ENCODE data around the gene MRM2.
A peak's percentile ranks its signal among the peaks of the same experiment; 100 is the strongest.

The MRM2 gene

DNA sequence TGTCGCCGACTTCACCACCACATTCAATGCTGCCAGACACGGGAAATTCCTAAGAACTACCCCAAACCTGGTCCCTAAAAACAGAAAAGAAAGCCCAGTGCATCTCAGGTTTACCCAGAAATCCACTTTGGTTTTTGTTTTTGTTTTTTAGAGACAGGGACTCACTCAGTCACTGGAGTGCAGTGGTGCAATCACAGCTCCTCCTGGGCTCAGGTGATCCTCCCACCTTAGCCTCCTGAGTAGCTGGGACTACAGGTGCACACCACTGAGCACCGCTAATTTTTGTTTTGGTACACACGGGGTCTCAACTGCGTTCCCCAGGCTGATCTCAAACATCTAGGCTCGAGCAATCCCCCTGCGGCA lies 32.1 kb downstream of the MRM2 start:
- no peak overlapping the region for H3K27ac ChIP-seq
- no peak for DNase-seq (ENCODE audit: low read depth, low spot score)

DNA sequence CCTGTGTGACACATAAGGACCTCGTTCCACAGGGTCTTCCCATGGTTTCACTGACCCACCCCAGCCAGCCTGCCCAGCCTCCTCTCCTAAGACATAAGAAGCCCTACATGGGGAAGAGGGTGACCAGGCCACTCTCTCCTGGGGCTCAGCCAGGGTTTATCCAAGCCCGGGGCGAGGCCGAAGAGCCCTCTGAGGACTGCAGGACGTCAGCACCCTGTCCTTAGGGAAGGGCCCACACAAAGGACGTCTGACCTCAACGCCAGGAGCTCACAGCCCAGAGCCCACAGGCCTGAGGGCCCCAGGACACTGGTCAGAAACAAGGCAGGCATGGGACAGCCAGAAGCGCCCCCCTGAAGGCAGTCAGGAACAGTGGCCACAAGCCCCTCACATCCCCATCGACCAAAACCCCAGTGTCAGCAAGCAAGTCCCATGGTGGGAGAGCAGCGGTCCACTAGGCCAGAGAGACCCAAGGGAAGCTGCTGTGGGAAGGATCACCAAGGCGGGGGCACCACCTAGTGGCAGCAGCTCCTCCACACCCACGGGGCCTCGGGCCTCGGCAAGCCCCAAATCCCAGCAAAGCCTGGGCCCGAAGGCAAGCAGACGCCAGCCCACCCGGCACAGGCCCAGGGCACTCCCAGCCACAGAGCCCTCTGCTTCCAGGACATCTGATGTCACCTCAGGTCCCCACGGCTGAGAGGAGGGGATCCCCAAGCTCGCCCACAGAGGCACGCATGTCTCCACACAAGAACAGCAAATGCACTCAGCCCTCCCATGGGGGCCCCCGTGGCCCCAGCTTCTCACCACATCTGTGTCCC lies 32.7 kb downstream of the MRM2 start:
- no peak for DNase-seq (ENCODE audit: low read depth, low spot score)
- H3K27ac ChIP-seq, result no peak overlapping the region

GRCh38 chr7:2208712-2209111 lies 33.3 kb downstream of the MRM2 start:
- no peak for DNase-seq (ENCODE audit: low read depth, low spot score)
- no peak overlapping the region for H3K27ac ChIP-seq

- no peak for DNase-seq (ENCODE audit: low read depth, low spot score)
- H3K27ac ChIP-seq, result no peak overlapping the region
Measured at GRCh38 chr7:2205036-2205780, 36.8 kb downstream of the MRM2 start.

- H3K27ac ChIP-seq, result no peak overlapping the region
- no peak for DNase-seq (ENCODE audit: low read depth, low spot score)
Measured at GRCh38 chr7:2204446-2204845, 37.6 kb downstream of the MRM2 start.

- no peak for DNase-seq (ENCODE audit: low read depth, low spot score)
- H3K27ac ChIP-seq, result no peak overlapping the region
Measured at GRCh38 chr7:2203766-2204300, 38.2 kb downstream of the MRM2 start.

- no peak overlapping the region for H3K27ac ChIP-seq
- DNase-seq (ENCODE audit: low read depth, low spot score), result no peak
Measured at GRCh38 chr7:2202901-2203765, 38.9 kb downstream of the MRM2 start.

DNA sequence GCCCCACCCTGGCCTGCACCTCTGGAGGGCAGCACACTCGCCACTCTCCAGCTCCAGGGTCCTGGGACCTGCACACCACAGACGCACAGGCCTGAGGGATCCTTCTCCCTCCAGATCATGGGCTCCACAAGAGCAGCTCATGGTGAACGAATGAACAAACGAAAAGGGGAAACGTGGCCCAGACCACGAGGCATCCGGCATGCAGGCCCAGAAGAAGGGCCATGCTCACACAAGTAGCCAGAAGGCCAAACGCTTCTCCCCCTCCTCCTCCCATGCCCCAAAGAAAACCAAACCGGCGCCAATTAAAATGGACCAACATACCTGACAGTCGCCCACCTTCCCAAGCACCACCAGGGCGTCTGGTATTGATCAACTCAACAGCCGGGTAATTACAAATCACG lies 39.6 kb downstream of the MRM2 start:
- H3K27ac ChIP-seq, result no peak overlapping the region
- DNase-seq (ENCODE audit: low read depth, low spot score), result no peak

DNA sequence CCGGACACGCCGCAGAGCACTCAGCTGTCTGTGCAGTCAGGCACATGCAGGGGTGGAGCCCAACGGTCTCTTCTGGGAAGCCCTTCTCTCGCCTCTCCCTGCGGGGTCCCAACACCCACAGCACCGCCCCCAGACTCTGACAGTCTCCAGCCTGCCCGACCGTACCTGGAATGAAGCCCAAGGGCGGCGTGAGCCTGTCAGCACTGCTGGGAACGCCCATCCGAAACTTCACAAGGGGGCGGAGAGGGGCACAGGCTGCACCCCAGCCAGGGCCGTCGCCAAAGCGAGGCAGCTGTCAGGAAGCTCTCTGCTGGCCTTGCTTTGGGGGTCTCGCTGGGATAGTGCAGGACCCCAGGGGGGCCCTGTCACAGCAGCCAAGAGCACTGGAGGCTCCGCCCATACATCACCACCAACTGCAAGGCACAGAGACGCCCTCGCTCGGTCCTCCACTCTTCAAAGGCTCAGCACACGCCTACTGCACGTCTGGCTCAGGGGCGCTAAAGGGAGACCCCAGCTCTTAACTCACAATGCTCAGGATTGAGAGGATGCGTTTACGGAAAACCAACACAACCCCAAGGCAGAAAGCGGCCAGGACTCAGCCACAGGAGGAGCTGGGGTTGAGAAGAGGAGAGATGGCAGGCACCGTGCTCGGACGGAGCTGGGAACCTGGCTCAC lies 40.2 kb downstream of the MRM2 start:
- no peak for DNase-seq (ENCODE audit: low read depth, low spot score)
- no peak overlapping the region for H3K27ac ChIP-seq

DNA sequence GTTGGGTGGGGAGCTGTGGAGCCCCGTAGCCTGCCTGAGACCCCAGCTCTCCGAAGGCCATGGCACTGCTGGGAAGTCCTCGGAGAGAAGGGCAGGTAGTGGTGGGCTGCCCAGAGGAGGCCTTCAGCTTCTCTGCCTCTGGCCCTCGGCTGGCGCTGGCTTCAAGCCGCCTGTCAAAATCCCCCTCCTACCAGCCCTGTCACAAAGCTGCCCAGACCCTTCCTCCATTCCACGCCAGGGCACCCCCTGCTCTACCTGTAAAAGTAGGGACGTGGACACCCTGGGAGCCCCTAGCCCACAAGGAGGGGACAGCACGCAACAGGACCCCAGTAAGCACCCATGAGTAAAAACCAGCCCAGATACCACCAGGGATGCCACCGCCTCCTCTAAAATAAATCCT lies 40.9 kb downstream of the MRM2 start:
- no peak overlapping the region for H3K27ac ChIP-seq
- no peak for DNase-seq (ENCODE audit: low read depth, low spot score)

DNA sequence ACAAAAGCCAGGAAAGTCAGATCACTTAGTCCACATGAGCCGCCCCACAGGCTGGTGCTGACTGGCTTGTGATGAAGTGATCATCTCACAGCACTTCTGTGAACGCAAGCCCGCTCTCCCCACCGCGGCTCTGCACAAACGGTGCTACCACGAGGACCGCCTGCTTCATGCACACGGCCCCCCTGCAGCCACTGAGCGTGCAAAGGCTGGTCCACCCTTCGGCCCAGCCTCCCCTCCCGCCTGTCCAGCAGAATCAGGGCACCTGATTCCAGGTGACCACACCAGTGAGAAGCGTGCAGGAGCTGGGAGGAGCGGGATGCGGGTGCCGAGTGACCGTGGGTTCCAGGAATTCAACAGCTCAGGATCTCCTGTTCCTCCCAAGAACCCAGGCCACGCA lies 41.4 kb downstream of the MRM2 start:
- H3K27ac ChIP-seq, result no peak overlapping the region
- no peak for DNase-seq (ENCODE audit: low read depth, low spot score)

GRCh38 chr7:2199956-2200583 lies 41.9 kb downstream of the MRM2 start:
- H3K27ac ChIP-seq, result no peak overlapping the region
- DNase-seq (ENCODE audit: low read depth, low spot score), result no peak

DNA sequence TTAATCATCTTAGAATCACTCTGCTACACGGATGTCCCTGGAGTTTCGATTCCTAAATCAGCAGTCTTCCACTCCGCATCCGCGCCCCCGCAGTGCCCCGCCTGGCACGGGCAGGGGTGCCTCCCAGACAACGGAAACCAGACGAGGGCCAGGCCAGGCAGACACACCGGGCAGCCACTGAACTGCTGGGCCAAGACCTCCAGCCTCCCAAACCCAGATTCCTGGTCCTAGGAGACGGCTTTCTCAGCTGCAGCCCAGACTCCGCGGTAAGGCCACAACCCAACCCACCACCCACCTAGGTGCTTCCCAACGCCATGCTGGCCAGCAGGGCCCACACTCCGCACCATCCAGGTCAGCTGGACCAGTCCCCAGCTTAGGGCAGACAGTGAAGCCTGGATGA lies 42.5 kb downstream of the MRM2 start:
- no peak overlapping the region for H3K27ac ChIP-seq
- no peak for DNase-seq (ENCODE audit: low read depth, low spot score)

GRCh38 chr7:2198760-2199159 lies 43.2 kb downstream of the MRM2 start:
- H3K27ac ChIP-seq, result no peak overlapping the region
- no peak for DNase-seq (ENCODE audit: low read depth, low spot score)

- no peak overlapping the region for H3K27ac ChIP-seq
- no peak for DNase-seq (ENCODE audit: low read depth, low spot score)
Measured at GRCh38 chr7:2198206-2198605, 43.8 kb downstream of the MRM2 start.

DNA sequence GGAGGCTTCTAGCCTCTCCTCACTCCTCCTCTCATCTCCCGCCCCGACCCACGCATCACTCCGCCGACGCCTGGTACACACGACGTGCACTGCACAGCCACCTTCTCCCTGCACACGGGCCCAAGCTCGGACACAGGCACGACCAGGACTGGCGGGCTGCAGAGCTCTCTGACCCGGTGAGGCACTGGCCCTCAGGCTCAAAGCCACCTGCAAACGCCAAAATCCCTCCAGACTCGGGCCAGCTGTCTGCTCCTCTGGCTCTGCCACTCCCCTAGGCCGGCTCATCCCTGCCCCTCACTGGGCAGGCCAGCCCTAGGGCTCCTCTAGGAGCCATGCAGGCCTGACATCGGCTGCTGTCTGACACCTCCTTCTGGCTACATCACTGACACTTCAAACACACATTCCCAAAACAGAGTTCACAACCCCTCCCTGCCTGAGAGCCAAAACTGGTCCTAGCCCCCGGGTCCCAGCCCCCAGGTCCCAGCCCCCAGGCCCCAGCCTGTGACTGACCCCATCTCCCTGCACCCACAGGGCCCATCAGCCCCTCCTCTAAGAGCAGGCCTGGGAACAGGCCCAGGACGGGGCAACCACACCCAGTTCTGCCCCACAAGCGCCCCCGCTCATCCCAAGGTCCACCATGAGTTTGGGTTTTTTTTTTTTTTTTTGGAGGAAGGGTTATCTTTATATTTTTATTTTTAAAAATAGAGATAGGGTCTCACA lies 44.4 kb downstream of the MRM2 start:
- H3K27ac ChIP-seq, result no peak overlapping the region

DNA sequence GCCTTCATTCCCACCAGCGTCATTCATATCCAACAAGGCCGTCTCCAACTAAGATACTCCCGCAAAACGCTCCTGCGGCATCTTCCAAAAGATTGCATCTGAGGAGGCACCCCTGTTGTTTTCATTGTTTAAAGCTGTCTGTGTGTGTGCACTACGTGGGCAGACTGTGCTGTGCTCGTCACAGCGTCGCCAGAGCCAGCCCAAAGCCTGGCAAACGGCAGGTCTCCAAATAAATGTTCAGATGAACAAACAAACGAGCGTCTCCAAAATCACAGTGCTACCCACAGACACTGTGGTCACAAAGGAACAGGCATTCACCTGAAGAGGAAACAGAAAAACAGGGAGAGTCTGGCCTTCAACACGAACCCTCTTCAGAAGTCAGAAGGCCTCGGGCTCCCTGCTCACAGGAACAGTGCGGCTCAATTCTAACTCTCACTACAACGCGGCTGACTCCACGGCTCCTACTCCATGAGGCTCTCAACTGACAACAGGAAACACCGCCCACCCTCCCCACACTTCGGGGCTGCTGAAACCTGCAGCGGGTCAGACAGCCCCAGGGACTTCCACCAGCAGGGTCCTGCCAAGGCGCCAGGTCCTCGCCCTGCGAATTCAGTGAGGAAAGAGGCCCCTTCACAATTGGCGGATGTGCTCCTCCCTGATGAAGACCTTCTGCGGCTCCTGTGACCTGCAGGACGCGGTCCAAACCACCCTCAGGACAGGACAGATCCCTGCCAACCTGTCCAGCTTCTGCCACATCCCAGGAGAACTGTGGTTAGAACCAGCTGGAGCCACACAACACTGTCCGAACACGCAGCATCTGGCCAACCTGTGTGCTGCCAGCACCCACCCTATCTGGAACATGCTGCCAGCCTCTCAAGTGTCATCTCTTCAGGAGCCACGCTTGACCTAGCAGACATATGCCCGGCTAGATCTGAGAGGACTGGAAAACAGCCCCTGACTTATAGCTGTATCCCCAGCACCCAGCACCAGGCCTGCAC lies 45.3 kb downstream of the MRM2 start:
- peak overlapping the region; percentile 42 for H3K27ac ChIP-seq
- no peak for DNase-seq (ENCODE audit: low read depth, low spot score)

More for the DNA sequence above, 44.4 kb downstream of the MRM2 start:
- no peak for DNase-seq (ENCODE audit: low read depth, low spot score)
